ENCODE data around the gene STAT1. TPM values are rescaled to one million over a fixed set of nuclear protein-coding genes. Genes with fewer than 3 reads are reported as not detected.

The STAT1 gene
- total RNA-seq, 1 experiment from 2014 or later, result 60.7 TPM

DNA sequence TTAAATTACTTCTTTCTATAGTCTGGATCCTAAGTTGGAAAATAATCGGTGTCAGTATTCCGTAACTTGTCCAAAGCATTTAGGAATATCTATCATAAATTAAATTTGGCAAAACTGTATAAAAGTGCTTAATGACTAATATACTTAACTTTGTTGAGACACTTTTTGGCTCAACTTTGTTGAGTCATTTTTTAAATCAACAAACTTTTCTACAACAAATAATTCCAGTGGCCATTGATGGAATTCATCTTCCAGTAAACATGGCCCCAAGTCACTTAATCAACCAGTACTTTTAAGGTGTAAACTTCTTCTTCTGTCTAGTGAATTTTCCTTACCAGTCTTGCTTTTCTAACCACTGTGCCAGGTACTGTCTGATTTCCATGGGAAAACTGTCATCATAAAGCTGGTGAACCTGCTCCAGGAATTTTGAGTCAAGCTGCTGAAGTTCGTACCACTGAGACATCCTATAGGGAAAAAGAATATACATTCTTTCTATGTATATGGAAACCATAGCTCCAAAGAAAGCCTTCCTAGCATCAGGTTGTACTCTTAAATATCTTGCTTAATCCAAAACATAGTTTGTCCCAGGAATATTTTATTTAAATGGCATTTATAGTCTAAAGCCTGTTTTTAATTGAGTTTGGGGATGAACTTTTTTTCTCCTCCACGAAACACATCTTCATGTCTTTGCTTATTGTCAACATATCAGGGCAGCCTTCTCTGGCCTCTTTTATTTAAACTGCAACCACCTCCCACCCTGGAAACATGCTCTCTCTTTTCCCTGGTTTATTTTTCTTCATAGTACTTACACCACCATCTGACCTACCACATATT is 4.2 kb downstream of the STAT1 start:
- BruUV-seq (replicated peaks), result no TSS peak

DNA sequence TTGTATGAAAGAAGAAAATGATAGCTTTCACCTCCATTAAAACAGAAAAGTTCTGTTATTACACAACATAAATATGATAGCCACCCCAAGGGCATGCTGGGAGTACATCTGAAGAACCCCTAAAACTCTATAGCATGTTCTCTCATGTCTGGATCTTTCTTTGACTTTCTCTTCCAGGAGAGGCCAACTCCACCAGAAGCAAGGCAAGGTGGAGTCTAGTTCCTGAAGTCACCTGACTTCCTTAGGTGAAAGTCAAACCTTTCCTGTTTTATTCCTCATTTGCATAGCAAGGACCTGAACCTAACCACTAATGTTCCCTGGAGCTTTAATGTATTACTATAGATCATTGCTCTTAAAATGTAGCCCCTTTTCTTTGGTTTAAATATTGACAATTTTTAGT is 5.7 kb downstream of the STAT1 start:
- POLR2A ChIA-PET, result no interaction called here
- no peaks in the 10 kb centered on the region for H3K9me3 ChIP-seq (ENCODE audit: control insufficient read depth in 1 of 2, insufficient read depth in 1 of 2, low read depth in 1 of 2, low read length in 2 of 2)
- TF ChIP-seq SIN3A (IDR thresholded peaks at IDR 0.05; ENCODE audit: low read depth) (no peak), YY1 (IDR thresholded peaks at IDR 0.05; ENCODE audit: extremely low read depth, insufficient replicate concordance, low read depth, low read length) (no peak), EGR1 (IDR thresholded peaks at IDR 0.05; ENCODE audit: low read depth) (no peak), TCF7L2 (IDR thresholded peaks at IDR 0.05; ENCODE audit: borderline replicate concordance, extremely low read depth, insufficient read depth, insufficient read length) (no peak), POLR2A (IDR thresholded peaks at IDR 0.05; ENCODE audit: borderline replicate concordance, extremely low read depth, insufficient read depth, insufficient read length) (no peak), FOSL1 (IDR thresholded peaks at IDR 0.05; ENCODE audit: low read depth) (no peak), SP1 (IDR thresholded peaks at IDR 0.05; ENCODE audit: low read depth) (no peak), ATF3 (IDR thresholded peaks at IDR 0.05) (no peak), EZH2 (IDR thresholded peaks at IDR 0.05) (no peak)
- TF ChIP-seq, protein P1, sequence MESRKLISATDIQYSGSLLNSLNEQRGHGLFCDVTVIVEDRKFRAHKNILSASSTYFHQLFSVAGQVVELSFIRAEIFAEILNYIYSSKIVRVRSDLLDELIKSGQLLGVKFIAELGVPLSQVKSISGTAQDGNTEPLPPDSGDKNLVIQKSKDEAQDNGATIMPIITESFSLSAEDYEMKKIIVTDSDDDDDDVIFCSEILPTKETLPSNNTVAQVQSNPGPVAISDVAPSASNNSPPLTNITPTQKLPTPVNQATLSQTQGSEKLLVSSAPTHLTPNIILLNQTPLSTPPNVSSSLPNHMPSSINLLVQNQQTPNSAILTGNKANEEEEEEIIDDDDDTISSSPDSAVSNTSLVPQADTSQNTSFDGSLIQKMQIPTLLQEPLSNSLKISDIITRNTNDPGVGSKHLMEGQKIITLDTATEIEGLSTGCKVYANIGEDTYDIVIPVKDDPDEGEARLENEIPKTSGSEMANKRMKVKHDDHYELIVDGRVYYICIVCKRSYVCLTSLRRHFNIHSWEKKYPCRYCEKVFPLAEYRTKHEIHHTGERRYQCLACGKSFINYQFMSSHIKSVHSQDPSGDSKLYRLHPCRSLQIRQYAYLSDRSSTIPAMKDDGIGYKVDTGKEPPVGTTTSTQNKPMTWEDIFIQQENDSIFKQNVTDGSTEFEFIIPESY (IDR thresholded peaks at IDR 0.05; ENCODE audit: extremely low read depth, insufficient replicate concordance, low read length), result no peak
- DNase-seq (ENCODE audit: low read depth, low spot score), result no peak
- H3K4me1 ChIP-seq (ENCODE audit: control insufficient read depth in 1 of 2, insufficient read depth in 2 of 2, low read length in 2 of 2), result peaks cover 0 to 10% of the 10 kb centered on the region in 2 experiments; a peak in 2 of 4 replicates
- no peak overlapping the region for H3K27ac ChIP-seq (ENCODE audit: low read depth, low read length)
- H3K27me3 ChIP-seq (ENCODE audit: insufficient read depth, low read length), result no peaks in the 10 kb centered on the region
- H3K4me3 ChIP-seq (replicated peaks in 1 of 2; ENCODE audit: low read depth in 1 of 2, low read length in 2 of 2), result no peak overlapping the region
- RAD21 ChIA-PET (ENCODE audit: low non-redundant PET in 1 of 2, low total read pairs in 2 of 2, uncharacterized antibody in 2 of 2, unreplicated experiment in 2 of 2), result no interaction called here
- CTCF ChIA-PET, result no interaction called here
- ATAC-seq, result no peak
- intact Hi-C loops (cut with micrococcal nuclease), result no loop called here
- BruUV-seq (replicated peaks), result no TSS peak
- no peak overlapping the region for H3K4me2 ChIP-seq (ENCODE audit: low read length)
- H3K79me2 ChIP-seq (ENCODE audit: insufficient read depth, low read length), result peaks cover 31% of the 10 kb centered on the region
- H3K9ac ChIP-seq (ENCODE audit: low read length), result no peak overlapping the region
- no peak overlapping the region for H2AFZ ChIP-seq (ENCODE audit: low read depth, low read length, poor library complexity, severe bottlenecking)
- no peaks in the 10 kb centered on the region for H4K20me1 ChIP-seq (ENCODE audit: insufficient read depth)
- H3K9me2 ChIP-seq (ENCODE audit: insufficient read depth), result no peaks in the 10 kb centered on the region
- H3K36me3 ChIP-seq (ENCODE audit: control insufficient read depth in 1 of 2, insufficient read depth in 2 of 2, low read length in 2 of 2), result peaks cover 55 to 56% of the 10 kb centered on the region in 2 experiments

More for the DNA sequence above, 4.2 kb downstream of the STAT1 start:
- ATAC-seq (no peak), DNase-seq (ENCODE audit: low read depth, low spot score) (no peak)
- Histone ChIP-seq H3K4me3 (replicated peaks in 1 of 2; ENCODE audit: low read depth in 1 of 2, low read length in 2 of 2) (no peak overlapping the region), H3K9me3 (ENCODE audit: control insufficient read depth in 1 of 2, insufficient read depth in 1 of 2, low read depth in 1 of 2, low read length in 2 of 2) (no peaks in the 10 kb centered on the region), H3K9ac (ENCODE audit: low read length) (no peak overlapping the region), H4K20me1 (ENCODE audit: insufficient read depth) (no peaks in the 10 kb centered on the region), H3K36me3 (ENCODE audit: control insufficient read depth in 1 of 2, insufficient read depth in 2 of 2, low read length in 2 of 2) (peaks cover 41 to 48% of the 10 kb centered on the region in 2 experiments), H3K4me2 (ENCODE audit: low read length) (no peak overlapping the region), H3K4me1 (ENCODE audit: control insufficient read depth in 1 of 2, insufficient read depth in 2 of 2, low read length in 2 of 2) (peaks cover 4 to 19% of the 10 kb centered on the region in 2 experiments; a peak in 3 of 4 replicates), H3K27me3 (ENCODE audit: insufficient read depth, low read length) (no peaks in the 10 kb centered on the region), H3K9me2 (ENCODE audit: insufficient read depth) (no peaks in the 10 kb centered on the region), H2AFZ (ENCODE audit: low read depth, low read length, poor library complexity, severe bottlenecking) (no peak overlapping the region), H3K79me2 (ENCODE audit: insufficient read depth, low read length) (peaks cover 36% of the 10 kb centered on the region), H3K27ac (ENCODE audit: low read depth, low read length) (no peak overlapping the region)
- RAD21 ChIA-PET (ENCODE audit: low non-redundant PET in 1 of 2, low total read pairs in 2 of 2, uncharacterized antibody in 2 of 2, unreplicated experiment in 2 of 2), result no interaction called here
- POLR2A ChIA-PET, result no interaction called here
- TF ChIP-seq CBX3 (IDR thresholded peaks at IDR 0.05; ENCODE audit: low read depth) (no peak), EGR1 (IDR thresholded peaks at IDR 0.05; ENCODE audit: low read depth) (no peak)
- intact Hi-C loops (cut with micrococcal nuclease), result no loop called here
- CTCF ChIA-PET, result no interaction called here

Data from HCT116 (cell line).